ENCODE measurements around the gene PRKAR1B.

PRKAR1B gene

GRCh38 chr7:741850-742249 lies 14.8 kb upstream of the PRKAR1B start:
- DNase-seq: no peak

GRCh38 chr7:741191-741671 lies 14.2 kb upstream of the PRKAR1B start:
- DNase-seq: no peak

GRCh38 chr7:739983-740942 lies 13.2 kb upstream of the PRKAR1B start:
- DNase-seq: no peak

GRCh38 chr7:739455-739982 lies 12.4 kb upstream of the PRKAR1B start:
- DNase-seq: no peak

GRCh38 chr7:738723-739454 lies 11.8 kb upstream of the PRKAR1B start:
- no peak for DNase-seq

- DNase-seq: no peak
Observed at GRCh38 chr7:738241-738640, 11.2 kb upstream of the PRKAR1B start.

GRCh38 chr7:734808-735207 lies 7.7 kb upstream of the PRKAR1B start:
- no peak for DNase-seq

- DNase-seq: no peak
Observed at GRCh38 chr7:734214-734613, 7.1 kb upstream of the PRKAR1B start.

GRCh38 chr7:732556-732955 lies 5.5 kb upstream of the PRKAR1B start:
- DNase-seq: no peak

GRCh38 chr7:732094-732541 lies 5.0 kb upstream of the PRKAR1B start:
- DNase-seq: no peak

GRCh38 chr7:731440-732085 lies 4.5 kb upstream of the PRKAR1B start:
- no peak for DNase-seq

GRCh38 chr7:730501-731439 lies 3.7 kb upstream of the PRKAR1B start:
- no peak for DNase-seq

GRCh38 chr7:729140-730000 lies 2.3 kb upstream of the PRKAR1B start:
- peak in 1 of 58 donors; percentile 55 for DNase-seq

GRCh38 chr7:728602-729001 lies 1.5 kb upstream of the PRKAR1B start:
- no peak for DNase-seq

- no peak for DNase-seq
Observed at GRCh38 chr7:727806-728460, 852 bp upstream of the PRKAR1B start.

- DNase-seq: no peak
Observed at GRCh38 chr7:726854-727103, 302 bp downstream of the PRKAR1B start.

- DNase-seq: peak in 57 of 58 donors; percentile 27 to 89 (median 75)
Observed at GRCh38 chr7:726084-726853, 812 bp downstream of the PRKAR1B start, which contains the start of gene DNAAF5. Gene DNAAF5 (plus strand): TSS chr7:726699. CDS start chr7:726721, 22 bp downstream.
